Neural progenitor cell (in vitro differentiated cells): ENCODE results near the gene CSNK1G3.

ENCODE experiments used
- CTCF ChIP-seq: fragments of 200-600 bp; sonication (generic); IDR thresholded peaks from 2 replicates; pipeline ENCODE4 v1.5.1; 2017; ENCODE audit warnings: antibody characterized with exemption, mild to moderate bottlenecking
- EZH2 ChIP-seq: fragments of 200-600 bp; sonication (generic); IDR thresholded peaks from 2 replicates; pipeline ENCODE4 v1.6.1; 2017; ENCODE audit warnings: antibody characterized with exemption, mild to moderate bottlenecking, moderate library complexity
- EZH2phosphoT487 ChIP-seq: fragments of 200-600 bp; sonication (generic); IDR thresholded peaks from 2 replicates; pipeline ENCODE4 v1.6.1; 2017; ENCODE audit warnings: antibody characterized with exemption

GRCh38 chr5:123517476-123517875, 5.5 kb downstream of the CSNK1G3 start:
- TF ChIP-seq CTCF = no peak
- TF ChIP-seq EZH2phosphoT487 = no peak
- no peak for TF ChIP-seq EZH2
